HG02885 (cell line): ENCODE results near the gene HADHA.

Experiments used
- ATAC-seq: cut with Tn5 transposase; IDR thresholded peaks from one replicate; pipeline ENCODE4 v1.9.1; 2021; ENCODE audit warnings: mild to moderate bottlenecking; ENCODE audit not compliant: unreplicated experiment, poor library complexity

HADHA gene

DNA sequence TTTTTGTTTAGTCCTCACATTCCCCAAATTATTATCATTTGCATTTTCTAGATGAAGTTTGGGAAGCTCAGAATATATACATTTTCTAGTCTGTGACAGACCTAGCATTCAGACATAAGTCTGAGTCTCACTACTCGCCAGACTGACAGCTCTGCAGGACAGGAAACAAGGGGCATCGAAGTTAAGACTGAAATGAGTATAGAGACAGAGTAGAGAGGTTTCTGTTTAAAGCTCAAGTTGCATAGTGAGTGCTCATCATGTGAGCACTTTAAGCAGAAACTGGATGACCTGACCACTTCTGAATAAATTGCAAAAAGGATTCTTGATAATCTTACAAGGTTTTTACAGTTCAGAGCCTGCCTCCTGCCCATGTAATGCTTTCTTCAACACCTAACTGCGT, 1.4 kb upstream of the HADHA start:
- ATAC-seq = peak; percentile 52

- ATAC-seq = peak; percentile 14
Observed at GRCh38 chr2:26245231-26245732, 850 bp upstream of the HADHA start.

GRCh38 chr2:26243470-26244308, 743 bp downstream of the HADHA start:
- no peak for ATAC-seq

- ATAC-seq = no peak
Observed at GRCh38 chr2:26241928-26242436, 2.5 kb downstream of the HADHA start.

DNA sequence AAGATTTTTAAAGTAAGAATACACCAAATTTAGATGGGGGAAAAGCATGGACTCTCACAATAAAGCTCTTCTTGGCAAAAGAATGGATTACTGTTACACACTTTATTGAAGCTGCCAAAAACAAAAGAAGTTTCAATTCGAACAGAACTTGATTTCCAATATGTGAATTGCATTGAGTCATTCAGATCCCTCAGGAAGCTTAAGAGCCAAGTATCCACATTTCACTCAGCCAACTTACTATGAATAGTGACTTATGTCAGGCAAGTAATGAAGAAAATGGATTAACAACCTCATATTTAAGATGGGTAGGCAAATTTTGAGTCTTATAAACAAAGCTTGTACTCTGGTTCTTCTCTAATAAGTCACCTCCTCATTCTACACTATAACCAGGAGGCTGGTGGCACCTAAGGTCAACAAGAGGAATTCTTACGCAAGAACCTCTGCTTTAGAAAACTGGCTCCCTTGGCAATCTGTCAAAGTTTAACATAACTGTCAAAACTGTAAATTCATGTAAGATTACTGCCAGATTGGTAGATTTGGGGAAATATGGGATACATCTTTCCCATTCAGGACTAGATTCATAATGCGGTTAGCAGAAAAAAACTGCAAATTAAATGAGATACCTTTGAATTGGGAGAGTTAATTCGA, 6.0 kb downstream of the HADHA start:
- ATAC-seq = no peak

DNA sequence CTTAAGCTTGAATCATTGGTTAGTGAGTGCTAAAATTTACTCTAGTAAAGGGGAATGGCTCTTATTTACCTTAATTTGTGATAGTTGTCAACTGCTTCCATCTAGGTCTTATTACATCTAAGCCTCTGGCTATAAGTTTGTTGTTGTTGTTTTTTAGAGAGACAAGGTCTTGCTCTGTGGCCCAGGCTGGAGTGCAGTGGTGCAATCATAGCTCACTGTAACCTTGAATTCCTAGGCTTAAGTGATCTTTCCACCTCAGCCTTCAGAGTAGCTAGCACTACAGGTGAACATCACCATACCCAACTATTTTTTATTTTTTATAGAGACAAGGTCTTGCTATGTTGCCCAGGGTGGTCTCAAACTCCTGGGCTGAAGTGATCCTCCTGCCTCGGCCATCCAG, 6.6 kb downstream of the HADHA start:
- no peak for ATAC-seq

- ATAC-seq = no peak
Observed at GRCh38 chr2:26235089-26235488, 9.3 kb downstream of the HADHA start.

DNA sequence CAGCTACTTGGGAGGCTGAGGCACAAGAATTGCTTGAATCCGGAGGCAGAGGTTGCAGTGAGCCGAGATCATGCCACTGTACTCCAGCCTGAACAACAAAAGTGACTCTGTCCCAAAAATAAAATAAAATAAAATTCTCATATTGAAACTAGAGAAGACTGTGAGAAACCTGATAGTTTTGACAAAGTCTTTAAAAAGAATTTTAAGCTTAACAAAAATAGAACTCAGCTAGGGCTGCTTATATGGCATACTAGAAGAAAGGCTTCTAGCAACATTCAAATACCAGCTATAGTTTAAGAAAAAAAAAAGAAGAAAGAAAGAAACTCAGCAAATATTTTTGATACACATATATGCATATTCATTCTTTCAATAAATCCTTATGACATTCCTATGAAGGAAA, 13.6 kb downstream of the HADHA start:
- ATAC-seq = no peak

DNA sequence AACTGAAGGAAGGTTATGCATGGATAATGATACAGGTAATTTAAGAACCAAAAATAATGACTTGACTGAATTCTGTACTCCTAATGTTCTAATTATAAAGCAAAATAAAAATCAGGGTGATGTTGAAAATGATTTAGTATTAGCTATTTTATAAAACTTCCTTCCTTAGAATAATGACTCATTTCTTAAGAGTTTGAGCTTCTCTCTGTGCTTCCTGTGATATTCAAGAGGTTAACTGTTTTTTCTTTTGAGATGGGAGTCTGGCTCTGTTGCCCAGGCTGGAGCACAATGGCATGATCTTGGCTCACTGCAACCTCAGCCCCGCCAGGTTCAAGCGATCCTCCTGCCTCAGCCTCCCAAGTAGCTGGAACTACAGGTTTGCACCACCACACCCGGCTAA, 14.8 kb downstream of the HADHA start:
- ATAC-seq = no peak

DNA sequence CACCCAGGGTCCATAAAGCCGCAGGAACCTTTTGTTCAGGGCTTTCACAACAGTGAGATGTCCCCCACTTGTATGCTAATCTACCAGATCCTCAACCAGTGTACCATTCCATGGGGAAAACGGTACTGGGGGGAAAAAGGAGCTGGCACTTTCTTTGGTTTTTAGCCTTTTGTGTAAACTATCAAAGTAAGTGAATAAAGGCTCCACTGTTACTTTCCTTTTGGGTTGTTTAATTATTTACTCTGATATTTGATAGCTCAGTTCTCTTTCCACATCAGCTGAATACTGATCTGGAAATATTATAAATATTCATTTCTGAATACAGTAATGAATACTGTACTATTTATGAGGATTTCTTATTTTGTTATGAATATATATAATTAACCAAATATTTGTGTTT, 20.3 kb downstream of the HADHA start:
- ATAC-seq = no peak

DNA sequence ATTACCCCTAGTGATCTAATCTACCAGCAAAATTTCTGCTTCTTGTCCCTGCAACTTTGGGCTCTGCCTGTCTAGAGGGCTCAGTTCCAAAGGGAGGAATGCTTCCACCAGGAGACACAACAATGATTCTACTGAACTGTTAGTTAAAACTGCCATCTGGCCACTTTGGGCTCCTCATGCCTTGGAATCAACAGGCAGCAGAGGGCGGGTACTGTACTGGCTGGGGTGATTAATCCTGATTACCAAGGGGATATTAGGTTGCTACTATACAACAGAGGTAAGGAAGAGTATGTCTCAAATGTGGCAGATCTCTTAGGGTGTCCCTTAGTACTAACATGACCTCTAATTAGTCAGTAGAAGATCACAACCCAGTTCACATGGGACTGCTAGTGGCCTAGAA, 21.4 kb downstream of the HADHA start:
- no peak for ATAC-seq

DNA sequence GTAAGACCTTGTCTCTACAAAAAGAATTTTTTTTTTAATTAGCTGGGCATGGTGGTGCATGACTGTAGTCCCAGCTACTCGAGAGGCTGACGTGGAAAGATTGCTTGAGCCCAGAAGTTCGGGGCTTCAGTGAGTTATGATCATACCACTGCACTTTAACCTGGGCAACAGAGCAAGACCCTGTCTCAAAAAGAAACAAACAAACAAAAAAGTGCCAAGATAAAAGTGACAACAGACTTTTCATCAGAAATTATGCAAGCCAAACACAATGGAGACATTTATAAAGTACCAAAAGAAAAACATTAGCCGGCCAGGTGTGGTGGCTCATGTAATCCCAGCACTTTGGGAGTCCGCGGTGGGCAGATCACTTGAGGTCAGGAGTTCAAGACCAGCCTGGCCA, 26.7 kb downstream of the HADHA start:
- ATAC-seq = no peak

DNA sequence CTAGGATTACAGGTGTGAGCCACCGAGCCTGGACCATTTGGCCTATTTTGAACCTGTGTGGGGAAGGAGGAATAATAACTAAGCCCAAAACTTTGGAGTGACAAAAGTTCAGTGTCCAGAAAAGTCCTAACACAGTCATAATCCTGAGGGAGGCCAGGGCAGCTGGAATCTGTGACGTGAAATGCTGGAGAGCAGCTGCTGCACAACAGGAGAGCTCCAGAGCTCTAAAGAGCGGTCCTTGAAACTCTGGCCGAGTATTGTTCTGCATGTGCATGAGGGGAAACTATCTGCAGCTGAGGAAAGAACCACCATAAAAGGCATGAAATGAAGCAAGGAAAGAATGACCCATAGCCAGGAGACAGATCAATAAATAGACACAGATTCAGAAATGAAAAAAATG, 27.8 kb downstream of the HADHA start:
- no peak for ATAC-seq

DNA sequence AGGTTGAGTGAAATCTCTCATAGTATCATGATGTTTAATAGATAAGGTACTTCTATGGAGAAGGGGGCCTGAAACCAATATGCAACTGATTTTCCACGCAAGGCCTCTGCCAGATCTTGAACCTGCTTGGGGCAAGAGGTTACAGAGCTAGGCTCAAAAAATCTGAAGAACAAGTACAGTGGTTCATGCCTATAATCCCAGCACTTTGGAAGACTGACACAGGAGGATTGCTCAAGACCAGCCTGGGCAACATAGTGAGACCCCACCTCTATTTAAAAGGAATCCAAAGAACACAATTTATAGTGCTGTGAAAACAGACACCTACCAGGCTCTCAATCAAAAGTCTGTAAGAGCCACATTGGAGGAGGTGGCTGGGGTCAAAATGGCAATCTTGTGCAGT, 28.6 kb downstream of the HADHA start:
- no peak for ATAC-seq

- ATAC-seq = no peak
Observed at GRCh38 chr2:26214759-26215158, 29.7 kb downstream of the HADHA start.

DNA sequence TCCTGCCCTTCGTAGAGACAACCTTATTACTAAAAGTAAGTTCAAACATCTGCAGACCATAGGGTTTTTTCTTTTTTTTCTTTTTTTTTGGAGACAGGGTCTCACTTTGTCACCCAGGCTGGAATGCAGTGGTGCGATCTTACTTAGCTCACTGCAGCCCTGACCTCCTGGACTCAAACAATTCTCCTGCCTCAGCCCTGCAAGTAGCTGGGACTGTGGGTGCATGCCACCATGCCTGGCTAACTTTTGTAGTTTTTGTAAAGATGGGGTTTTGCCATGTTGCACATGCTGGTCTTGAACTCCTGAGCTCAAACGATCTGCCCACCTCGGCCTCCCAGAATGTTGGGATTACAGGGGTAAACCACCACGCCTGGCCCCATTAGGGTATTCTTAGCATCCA, 32.4 kb downstream of the HADHA start:
- ATAC-seq = no peak

- ATAC-seq = no peak
Observed at GRCh38 chr2:26203906-26204305, 40.5 kb downstream of the HADHA start.

GRCh38 chr2:26202981-26203490, 41.4 kb downstream of the HADHA start:
- no peak for ATAC-seq

DNA sequence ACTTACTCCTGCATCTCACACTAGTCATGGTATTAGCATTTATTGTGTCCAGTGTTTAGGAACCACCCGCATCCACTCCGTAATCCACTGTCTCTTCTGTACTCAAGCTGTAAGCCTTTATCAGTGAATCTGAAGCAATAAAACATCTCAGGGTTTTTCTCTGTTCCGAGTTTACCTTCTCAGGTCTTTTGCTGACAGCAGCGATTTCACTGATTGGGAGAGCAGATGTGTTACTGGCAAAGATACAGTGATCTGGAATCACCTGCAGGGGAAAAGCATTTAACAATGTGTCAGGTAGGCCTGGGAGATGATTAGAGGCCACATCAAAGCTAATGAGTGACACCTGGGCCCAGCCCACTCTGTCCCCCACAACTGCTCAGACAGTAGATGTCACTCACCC, 46.9 kb downstream of the HADHA start:
- ATAC-seq = no peak

DNA sequence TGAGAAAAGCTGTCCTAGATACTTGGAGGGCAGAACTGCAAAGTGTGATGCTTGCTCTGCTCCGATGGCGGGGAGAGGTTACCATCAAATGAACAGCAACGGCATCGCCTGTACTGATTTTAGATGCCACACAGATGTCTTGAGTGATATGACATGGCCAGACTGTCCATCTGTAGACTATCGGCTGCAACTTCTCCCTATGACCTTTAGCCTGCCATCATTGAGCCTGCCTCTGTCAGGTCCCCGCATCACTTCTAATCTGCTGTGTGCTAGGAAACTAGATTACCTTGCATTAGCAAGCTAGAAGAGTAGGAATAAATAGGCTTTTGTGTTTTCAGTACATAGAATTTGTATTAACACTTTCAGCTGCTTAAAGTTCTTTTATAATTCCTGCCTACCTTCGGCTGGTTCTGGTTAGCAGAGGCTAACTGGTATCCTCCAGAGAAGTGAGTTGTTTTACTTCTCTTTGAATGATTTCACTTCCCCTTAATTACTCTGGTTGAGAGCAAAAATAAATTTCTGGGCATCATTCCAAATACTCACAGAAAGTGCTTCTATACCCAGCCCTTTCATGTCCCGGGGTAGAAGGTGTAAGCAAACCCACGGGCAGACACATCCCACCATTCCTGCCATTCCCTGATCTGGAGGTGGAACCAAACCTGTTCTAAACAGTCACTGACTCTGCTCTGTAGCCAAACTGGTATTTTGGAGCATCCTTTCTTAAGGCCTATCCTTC, 47.6 kb downstream of the HADHA start:
- ATAC-seq = peak; percentile 43
